Pancreas (tissue), 10 donors: ENCODE results near the gene ZNF214. TPM values are rescaled to one million over a fixed set of nuclear protein-coding genes. Genes with fewer than 3 reads are reported as not detected.
"Not testable (repeated sequence)": the region's sequence is repeated elsewhere in the genome, so short reads cannot be mapped to it uniquely, and the experiment has no call there.

Source experiments
- ATAC-seq, 4 donors: fragments of 200-7000 bp; cut with Tn5 transposase; one replicate each; pipeline versions ENCODE4 v1.8.0 to v1.9.1; 2020; ENCODE audit warnings: mild to moderate bottlenecking in 4 of 4, moderate library complexity in 4 of 4
- DNase-seq, 6 donors: peaks; one replicate each; pipeline ENCODE4 v3.0.0-alpha.2; 2020
- FAIRE-seq: peaks from 2 replicates; lab custom pipeline; 2012; peaks lifted over from hg19 to GRCh38; lab: Jason Lieb, UNC
- H3K27ac ChIP-seq, 4 donors: fragments of 200-600 bp; sonication (generic); 1 replicate in 3 of 4; 2 replicates in 1 of 4; pipeline versions ENCODE4 v1.5.0 to v1.8.0; 2020
- H3K27me3 ChIP-seq, 4 donors: fragments of 200-600 bp; one replicate each; pipeline ENCODE4 v1.8.0; 2021
- H3K36me3 ChIP-seq, 3 donors: fragments of 200-600 bp; sonication (generic) in 1 of 3; one replicate each; pipeline versions ENCODE4 v1.5.0 to v1.8.0; 2020 to 2021
- H3K4me1 ChIP-seq, 3 donors: fragments of 200-600 bp; one replicate each; pipeline ENCODE4 v1.8.0; 2021
- H3K4me3 ChIP-seq, 4 donors: fragments of 200-600 bp; sonication (generic) in 2 of 4; one replicate each; pipeline versions ENCODE4 v1.5.0 to v1.8.0; 2020 to 2021
- H3K9me3 ChIP-seq, 4 donors: fragments of 200-600 bp; one replicate each; pipeline ENCODE4 v1.8.0; 2021
- CTCF ChIP-seq, 4 donors: fragments of 200-600 bp; sonication (generic) in 3 of 4; IDR thresholded peaks; one replicate each; pipeline versions ENCODE4 v1.5.0 to v1.8.0; 2021; ENCODE audit warnings: antibody characterized with exemption in 4 of 4
- WGBS, 2 donors: extraction: QIAGEN DNeasy Blood & Tissue Kit; methylation state at CpG; one replicate each; pipeline ENCODE4 v1.1.7; 2013; 5-methylcytosine and 5-hydroxymethylcytosine counted together
- intact Hi-C, 3 donors: fragments of 100-400 bp; cut with DNase I; formaldehyde crosslinking; loops; one replicate each; pipeline versions ENCODE4 v1.11.1 to v1.14.2; 2022
- polyA plus RNA-seq, 2 donors: library from polyadenylated mRNA; stranded (reverse); fragments of 200-250 nt; gene quantifications; one replicate each; pipeline ENCODE4 v1.2.3, GENCODE V29; 2013
- total RNA-seq, 6 donors: library from RNA; stranded (reverse); fragmentation: NEBNext Ultra II Directional in 4 of 6; extraction: Animal tissue kit (Norgen Biotek cat#: 25700) in 4 of 6; gene quantifications; one replicate each; pipeline versions ENCODE4 v1.2.1 to v1.2.4, GENCODE V29; 2021 to 2023
- donor health status: healthy with polysubstance abuse.
- donor health status: DM: no; HTN: no; CAD: no; lungs with moderate emphysema.
- donor health status: DM: no; HTN: no; CAD: no.
- donor health status: control.
- donor health status: control.
- donor health status: Bipolar disorder and iron deficiency.
- donor health status: DM: yes; HTN: yes; CAD: no.
- donor health status: DM: no; HTN: no; CAD: no.
- donor health status: DM: no; HTN: no; CAD: no.
- donor health status: DM: yes; HTN: yes; CAD: no.

Gene ZNF214
- total and polyA plus RNA-seq, 8 donors, result 0.34 to 4.3 (median 1.4) TPM

- intact Hi-C loops, result no loop called here
- Histone ChIP-seq H3K27ac (no peak overlapping the region), H3K4me1 (no peaks in the 10 kb centered on the region), H3K9me3 (no peaks in the 10 kb centered on the region), H3K36me3 (no peaks in the 10 kb centered on the region), H3K27me3 (no peaks in the 10 kb centered on the region), H3K4me3 (no peak overlapping the region)
- ATAC-seq (no peak), DNase-seq (no peak), FAIRE-seq (no peak)
- 91 to 100% methylated on average over 1 of the region's 1 CpG for WGBS, 2 donors
- no peak for TF ChIP-seq CTCF (IDR thresholded peaks at IDR 0.05)
Measured at GRCh38 chr11:6968816-6969215, 51.3 kb downstream of the ZNF214 start.

- Histone ChIP-seq H3K27ac (no peak overlapping the region), H3K27me3 (no peaks in the 10 kb centered on the region), H3K9me3 (no peaks in the 10 kb centered on the region), H3K4me1 (no peaks in the 10 kb centered on the region), H3K4me3 (no peak overlapping the region), H3K36me3 (no peaks in the 10 kb centered on the region)
- no peak for TF ChIP-seq CTCF (IDR thresholded peaks at IDR 0.05)
- intact Hi-C loops, result no loop called here
- DNase-seq (no peak), FAIRE-seq (no peak), ATAC-seq (no peak)
- WGBS, 2 donors, result 92% methylated on average over 1 of the region's 1 CpG
Measured at GRCh38 chr11:6962673-6963072, 57.5 kb downstream of the ZNF214 start.

GRCh38 chr11:6962141-6962540 lies 58.0 kb downstream of the ZNF214 start:
- intact Hi-C loops, result no loop called here
- Histone ChIP-seq H3K27ac (no peak overlapping the region), H3K36me3 (no peaks in the 10 kb centered on the region), H3K4me1 (no peaks in the 10 kb centered on the region), H3K27me3 (no peaks in the 10 kb centered on the region), H3K4me3 (no peak overlapping the region), H3K9me3 (no peaks in the 10 kb centered on the region)
- no peak for ATAC-seq
- no peak for DNase-seq
- FAIRE-seq, result no peak
- TF ChIP-seq CTCF (IDR thresholded peaks at IDR 0.05), result no peak

GRCh38 chr11:6954248-6954647 lies 65.9 kb downstream of the ZNF214 start:
- DNase-seq, result peak in 1 of 6 donors; percentile 19
- 82 to 92% methylated on average over 9 to 10 of the region's 10 CpGs for WGBS, 2 donors
- H3K4me3 ChIP-seq, H3K4me1 ChIP-seq, ATAC-seq, H3K9me3 ChIP-seq, intact Hi-C loops, FAIRE-seq, H3K27ac ChIP-seq, H3K27me3 ChIP-seq, H3K36me3 ChIP-seq: not testable (repeated sequence)

Other genes with a start within 250 kb of the ZNF214 start
- under 1 TPM in 5 of 6 donors, not detected in 1; 0.08 to 0.17 (median 0.12) TPM for gene OR2AG2, start 248.4 kb downstream of the ZNF214 start, total RNA-seq
- not detected for gene OR2AG2, start 248.4 kb downstream of the ZNF214 start, polyA plus RNA-seq
- not detected for gene OR2AG1, start 237.3 kb downstream of the ZNF214 start, total RNA-seq
- gene OR2AG1, start 237.3 kb downstream of the ZNF214 start, polyA plus RNA-seq, result not detected
- gene OR6A2, start 220.7 kb downstream of the ZNF214 start, total RNA-seq, result under 1 TPM; 0.06 to 0.39 (median 0.16) TPM
- gene OR6A2, start 220.7 kb downstream of the ZNF214 start, polyA plus RNA-seq, result not detected
- not detected for gene OR10A5, start 174.7 kb downstream of the ZNF214 start, total RNA-seq
- gene OR10A5, start 174.7 kb downstream of the ZNF214 start, polyA plus RNA-seq, result not detected
- gene OR10A2, start 157.3 kb downstream of the ZNF214 start, total RNA-seq, result not detected
- gene OR10A2, start 157.3 kb downstream of the ZNF214 start, polyA plus RNA-seq, result not detected
- not detected for gene OR10A4, start 143.7 kb downstream of the ZNF214 start, total RNA-seq
- gene OR10A4, start 143.7 kb downstream of the ZNF214 start, polyA plus RNA-seq, result not detected
- gene OR2D2, start 127.8 kb downstream of the ZNF214 start, total RNA-seq, result under 1 TPM in 4 of 6 donors, not detected in 2; 0.19 to 0.28 (median 0.20) TPM
- not detected for gene OR2D2, start 127.8 kb downstream of the ZNF214 start, polyA plus RNA-seq
- not detected for gene OR2D3, start 99.3 kb downstream of the ZNF214 start, total RNA-seq
- not detected for gene OR2D3, start 99.3 kb downstream of the ZNF214 start, polyA plus RNA-seq
- 1 to 10 TPM; 1.7 to 4.5 (median 2.7) TPM for gene ZNF215, start 93.9 kb downstream of the ZNF214 start, total RNA-seq
- 1 to 10 TPM; 1.6 TPM for gene ZNF215, start 93.9 kb downstream of the ZNF214 start, polyA plus RNA-seq
- under 1 TPM in 4 of 6 donors, not detected in 2; 0.06 to 0.09 (median 0.07) TPM for gene NLRP14, start 133 bp upstream of the ZNF214 start, total RNA-seq
- under 1 TPM in 1 of 2 donors, not detected in 1; 0.07 TPM for gene NLRP14, start 133 bp upstream of the ZNF214 start, polyA plus RNA-seq
- not detected for gene RBMXL2, start 68.7 kb upstream of the ZNF214 start, total RNA-seq
- not detected for gene RBMXL2, start 68.7 kb upstream of the ZNF214 start, polyA plus RNA-seq
- gene SYT9, start 231.6 kb upstream of the ZNF214 start, total RNA-seq, result 1 to 10 TPM in 5 of 6 donors, under 1 TPM in 1; 0.83 to 2.0 (median 1.1) TPM
- gene SYT9, start 231.6 kb upstream of the ZNF214 start, polyA plus RNA-seq, result under 1 TPM; 0.38 to 0.52 TPM